AG04450 (cell line): ENCODE results near the gene SWI5. TPM values are rescaled to one million over a fixed set of nuclear protein-coding genes. Genes with fewer than 3 reads are reported as not detected.

ENCODE experiments used
- CTCF ChIA-PET: fragments of 300-600, 350-600 bp; formaldehyde crosslinking; extraction: SDS; loops from one replicate; lab custom pipeline; 2022; ENCODE audit warnings: antibody characterized with exemption, inconsistent platforms; lab: Charles Lee
- POLR2A ChIA-PET: fragments of 350-600 bp; formaldehyde crosslinking; extraction: SDS; loops from one replicate; lab custom pipeline; 2021; ENCODE audit warnings: antibody characterized with exemption, inconsistent platforms; lab: Yijun Ruan, JAX
- DNase-seq: peaks from one replicate; pipeline ENCODE4 v3.0.0-alpha.2; 2011; ENCODE audit warnings: low read depth, low spot score
- H3K27ac ChIP-seq: one replicate; pipeline ENCODE4 v1.5.1; 2012; ENCODE audit warnings: low read depth, low read length, control low read depth
- H3K27me3 ChIP-seq: one replicate; pipeline ENCODE4 v1.6.0; 2012; ENCODE audit warnings: low read length; ENCODE audit not compliant: control insufficient read depth, insufficient read depth
- H3K4me3 ChIP-seq: 2 replicates; pipeline ENCODE4 v1.5.1; 2011; ENCODE audit warnings: mild to moderate bottlenecking, low read depth, low read length, control low read depth
- H3K9me3 ChIP-seq: 2 replicates; pipeline ENCODE4 v1.5.1; 2012; ENCODE audit warnings: low read length; ENCODE audit not compliant: control insufficient read depth, insufficient read depth
- polyA plus RNA-seq: library from polyadenylated mRNA; depleted of rRNA; stranded (reverse); fragments of >200 nt; gene quantifications from 2 replicates; pipeline ENCODE4 v1.2.3, GENCODE V29; 2011
- TF ChIP-seq, protein P1 (sequence below): IDR thresholded peaks from 2 replicates; pipeline ENCODE4 v1.5.1; 2011; ENCODE audit warnings: low read depth, low read length, control low read depth, inconsistent platforms

Gene SWI5
- polyA plus RNA-seq, 1 experiment: 72.2 TPM

DNA sequence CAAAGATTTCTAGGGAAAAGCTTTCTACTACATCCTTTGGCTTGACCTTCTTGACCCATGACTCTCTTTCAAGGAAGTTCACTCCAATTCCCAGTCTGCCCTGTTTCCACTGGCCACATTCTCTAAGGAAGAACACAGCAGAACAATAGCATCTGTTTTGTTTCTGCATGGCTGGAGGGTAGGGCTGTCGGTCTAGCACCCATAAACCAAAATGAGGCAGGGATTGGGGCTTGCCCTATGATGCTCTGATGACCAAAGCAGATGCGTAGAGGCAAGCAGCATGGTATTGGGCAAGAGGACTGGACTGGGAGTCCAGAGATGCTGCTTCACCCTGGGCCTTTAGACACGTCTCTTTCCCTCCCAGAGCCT lies 24.4 kb upstream of the SWI5 start:
- no peak for DNase-seq
- no peak overlapping the region for H3K27ac ChIP-seq

GRCh38 chr9:128252317-128253139 lies 23.5 kb upstream of the SWI5 start:
- no peak overlapping the region for H3K27ac ChIP-seq
- ChIA-PET CTCF (no interaction called here), POLR2A (interaction anchor here (0.6 to 1.7 kb wide), 2 partner anchors 9 to 23 kb away, joined by 4 to 5 read pairs; partner anchors contain the start of genes GOLGA2 and SWI5)
- TF ChIP-seq, protein P1, sequence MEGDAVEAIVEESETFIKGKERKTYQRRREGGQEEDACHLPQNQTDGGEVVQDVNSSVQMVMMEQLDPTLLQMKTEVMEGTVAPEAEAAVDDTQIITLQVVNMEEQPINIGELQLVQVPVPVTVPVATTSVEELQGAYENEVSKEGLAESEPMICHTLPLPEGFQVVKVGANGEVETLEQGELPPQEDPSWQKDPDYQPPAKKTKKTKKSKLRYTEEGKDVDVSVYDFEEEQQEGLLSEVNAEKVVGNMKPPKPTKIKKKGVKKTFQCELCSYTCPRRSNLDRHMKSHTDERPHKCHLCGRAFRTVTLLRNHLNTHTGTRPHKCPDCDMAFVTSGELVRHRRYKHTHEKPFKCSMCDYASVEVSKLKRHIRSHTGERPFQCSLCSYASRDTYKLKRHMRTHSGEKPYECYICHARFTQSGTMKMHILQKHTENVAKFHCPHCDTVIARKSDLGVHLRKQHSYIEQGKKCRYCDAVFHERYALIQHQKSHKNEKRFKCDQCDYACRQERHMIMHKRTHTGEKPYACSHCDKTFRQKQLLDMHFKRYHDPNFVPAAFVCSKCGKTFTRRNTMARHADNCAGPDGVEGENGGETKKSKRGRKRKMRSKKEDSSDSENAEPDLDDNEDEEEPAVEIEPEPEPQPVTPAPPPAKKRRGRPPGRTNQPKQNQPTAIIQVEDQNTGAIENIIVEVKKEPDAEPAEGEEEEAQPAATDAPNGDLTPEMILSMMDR: no peak
- peaks cover 6% of the 10 kb centered on the region; the same call in 1 of the 2 replicates for H3K9me3 ChIP-seq
- H3K27me3 ChIP-seq: no peaks in the 10 kb centered on the region
- no peak for DNase-seq
- H3K4me3 ChIP-seq: no peak overlapping the region

More for the DNA sequence above, 24.4 kb upstream of the SWI5 start:
- Histone ChIP-seq H3K27me3 (no peaks in the 10 kb centered on the region), H3K4me3 (no peak overlapping the region), H3K9me3 (peaks cover 6% of the 10 kb centered on the region; the same call in 1 of the 2 replicates)
- CTCF ChIA-PET: no interaction called here
- POLR2A ChIA-PET: no interaction called here
- TF ChIP-seq, protein P1: no peak

- H3K9me3 ChIP-seq: peaks cover 6% of the 10 kb centered on the region; the same call in 1 of the 2 replicates
- POLR2A ChIA-PET: interaction anchor here (0.6 to 1.7 kb wide), 2 partner anchors 10 to 23 kb away, joined by 4 to 5 read pairs; partner anchors contain the start of genes GOLGA2 and SWI5
- no peaks in the 10 kb centered on the region for H3K27me3 ChIP-seq
- no peak overlapping the region for H3K27ac ChIP-seq
- TF ChIP-seq, protein P1: no peak
- no peak overlapping the region for H3K4me3 ChIP-seq
- CTCF ChIA-PET: interaction anchor here (1.5 kb wide), 1 partner anchor 70 kb away, joined by 8 read pairs; no protein-coding TSS in a partner anchor
- no peak for DNase-seq
Measured at GRCh38 chr9:128253140-128253990, 22.7 kb upstream of the SWI5 start.

DNA sequence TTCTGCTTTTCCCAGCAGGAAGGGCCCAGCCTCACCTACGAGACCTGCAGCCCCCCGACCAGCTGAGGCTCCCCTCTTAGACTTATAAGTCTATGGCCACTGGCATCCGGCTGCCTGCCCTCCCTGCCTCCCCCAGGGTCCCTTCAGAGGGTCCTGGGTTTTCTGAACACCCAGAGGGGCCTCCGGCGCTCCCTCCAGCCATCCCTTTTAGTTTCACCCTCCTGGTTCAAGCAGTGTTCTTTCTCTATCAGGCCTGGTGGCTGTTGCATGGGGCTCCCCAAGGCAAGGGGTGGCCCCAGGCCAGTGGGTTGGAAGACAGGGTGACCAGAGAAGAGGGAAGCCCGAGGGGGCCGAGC lies 22.1 kb upstream of the SWI5 start:
- ChIA-PET POLR2A (interaction anchor here (1.4 kb wide), 1 partner anchor 9 kb away, joined by 8 read pairs; no protein-coding TSS in a partner anchor), CTCF (interaction anchor here (1.5 kb wide), 1 partner anchor 70 kb away, joined by 8 read pairs; no protein-coding TSS in a partner anchor)
- Histone ChIP-seq H3K9me3 (peaks cover 6% of the 10 kb centered on the region; the same call in 1 of the 2 replicates), H3K27me3 (no peaks in the 10 kb centered on the region), H3K4me3 (no peak overlapping the region), H3K27ac (no peak overlapping the region)
- TF ChIP-seq, protein P1: no peak
- DNase-seq: no peak
